Globus pallidus (tissue), 1 donor: ENCODE measurements around the gene ALKBH7.
A peak's percentile ranks its signal among the peaks of the same experiment; 100 is the strongest.

Experiments
- DNase-seq: peaks from one replicate; pipeline ENCODE4 v3.0.0-alpha.2; 2015; ENCODE audit warnings: low spot score

ALKBH7 gene

GRCh38 chr19:6424195-6424938, 51.8 kb downstream of the ALKBH7 start, which contains the start of gene KHSRP:
KHSRP (minus strand) TSS chr19:6424811; CDS start chr19:6424701, 110 bp downstream.
- DNase-seq: peak; percentile 11
